GM21737 (cell line): Measurements from ENCODE around the gene PCDHB15.
"Not testable (repeated sequence)": the region's sequence is repeated elsewhere in the genome, so short reads cannot be mapped to it uniquely, and the experiment has no call there.

ENCODE experiments used
- ATAC-seq: cut with Tn5 transposase; IDR thresholded peaks from one replicate; pipeline ENCODE4 v1.9.1; 2021; ENCODE audit warnings: mild to moderate bottlenecking, moderate library complexity; ENCODE audit not compliant: unreplicated experiment

PCDHB15 gene

GRCh38 chr5:141245250-141245717 lies at the start of gene PCDHB15:
TSS of gene PCDHB15 (plus strand) at chr5:141245395. CDS start at chr5:141245579, 184 bp downstream.
- no peak for ATAC-seq

- ATAC-seq: no peak
Measured at GRCh38 chr5:141196363-141196762, 48.8 kb upstream of the PCDHB15 start.

GRCh38 chr5:141199359-141200235 lies 45.6 kb upstream of the PCDHB15 start, which contains the start of gene PCDHB11:
TSS of gene PCDHB11 (plus strand) at chr5:141199627. CDS start at chr5:141199775, 148 bp downstream.
- ATAC-seq: no peak

GRCh38 chr5:141201126-141201525 lies 44.1 kb upstream of the PCDHB15 start:
- not testable (repeated sequence) for ATAC-seq

- not testable (repeated sequence) for ATAC-seq
Measured at GRCh38 chr5:141201646-141202045, 43.5 kb upstream of the PCDHB15 start.

- no peak for ATAC-seq
Measured at GRCh38 chr5:141208478-141208877, 36.7 kb upstream of the PCDHB15 start, which contains the start of gene PCDHB12. TSS of gene PCDHB12 (plus strand) at chr5:141208719. CDS start at chr5:141208908, 189 bp downstream.

- not testable (repeated sequence) for ATAC-seq
Measured at GRCh38 chr5:141210281-141210680, 34.9 kb upstream of the PCDHB15 start.

- ATAC-seq: not testable (repeated sequence)
Measured at GRCh38 chr5:141210849-141211248, 34.3 kb upstream of the PCDHB15 start.

- ATAC-seq: not testable (repeated sequence)
Measured at GRCh38 chr5:141213656-141214339, 31.4 kb upstream of the PCDHB15 start, which contains the start of gene PCDHB13. TSS of gene PCDHB13 (plus strand) at chr5:141213919. CDS start at chr5:141214124, 205 bp downstream.

GRCh38 chr5:141214583-141214982 lies 30.6 kb upstream of the PCDHB15 start:
- not testable (repeated sequence) for ATAC-seq

GRCh38 chr5:141215504-141215903 lies 29.7 kb upstream of the PCDHB15 start:
- ATAC-seq: not testable (repeated sequence)

GRCh38 chr5:141216035-141216434 lies 29.2 kb upstream of the PCDHB15 start:
- ATAC-seq: not testable (repeated sequence)

GRCh38 chr5:141223112-141223783 lies 21.9 kb upstream of the PCDHB15 start, which contains the start of gene PCDHB14:
TSS of gene PCDHB14 (plus strand) at chr5:141223343. CDS start at chr5:141223506, 163 bp downstream.
- no peak for ATAC-seq

- ATAC-seq: not testable (repeated sequence)
Measured at GRCh38 chr5:141224844-141225243, 20.4 kb upstream of the PCDHB15 start.

- not testable (repeated sequence) for ATAC-seq
Measured at GRCh38 chr5:141225421-141225820, 19.8 kb upstream of the PCDHB15 start.

- no peak for ATAC-seq
Measured at GRCh38 chr5:141234109-141234667, 11.0 kb upstream of the PCDHB15 start.

- ATAC-seq: not testable (repeated sequence)
Measured at GRCh38 chr5:141235922-141236321, 9.3 kb upstream of the PCDHB15 start.

- ATAC-seq: no peak
Measured at GRCh38 chr5:141236516-141237313, 8.5 kb upstream of the PCDHB15 start.

- no peak for ATAC-seq
Measured at GRCh38 chr5:141241496-141241895, 3.7 kb upstream of the PCDHB15 start.
